Measurements from ENCODE around the gene GGACT.

DNA sequence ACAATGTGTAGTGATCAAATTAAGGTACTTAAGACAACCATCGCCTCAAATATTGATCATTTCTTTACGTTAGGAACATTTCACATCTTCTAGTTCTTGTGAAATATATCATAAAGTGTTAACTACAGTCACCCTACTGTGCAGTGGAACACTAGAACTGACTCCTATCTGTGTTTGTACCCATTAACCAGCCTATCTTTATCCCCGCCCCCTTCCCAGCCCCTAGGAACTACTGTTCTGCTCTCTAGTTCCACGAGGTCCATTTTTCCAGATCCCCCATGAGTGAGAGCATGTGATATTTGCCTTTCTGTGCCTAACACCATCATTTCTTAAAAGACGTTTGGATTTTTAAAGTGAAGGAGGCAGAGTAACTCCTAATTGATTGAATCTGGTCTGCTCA, 24.4 kb upstream of the GGACT start:
- TF ChIP-seq EZH2 (IDR thresholded peaks at IDR 0.05; ENCODE audit: borderline replicate concordance, low read length) (no peak), CTCF (IDR thresholded peaks at IDR 0.05; ENCODE audit: low read length) (no peak)
